ENCODE measurements around the gene GNPTAB.

GRCh38 chr12:101876322-101876860 is 45.6 kb upstream of the GNPTAB start:
- TF ChIP-seq TARDBP (IDR thresholded peaks at IDR 0.05) (no peak), SUZ12 (IDR thresholded peaks at IDR 0.05) (no peak), ZNF384 (IDR thresholded peaks at IDR 0.05) (no peak), PKNOX1 (IDR thresholded peaks at IDR 0.05) (no peak), SP1 (IDR thresholded peaks at IDR 0.05) (no peak), FOXK2 (IDR thresholded peaks at IDR 0.05) (no peak), CTBP1 (IDR thresholded peaks at IDR 0.05; ENCODE audit: borderline replicate concordance) (no peak), HDGF (IDR thresholded peaks at IDR 0.05; ENCODE audit: borderline replicate concordance) (no peak), FOXA1 (IDR thresholded peaks at IDR 0.05) (no peak), ARNT (IDR thresholded peaks at IDR 0.05) (no peak), BHLHE40 (IDR thresholded peaks at IDR 0.05; ENCODE audit: borderline replicate concordance) (no peak)
